Kidney capillary endothelial cell (primary cell): ENCODE measurements around the gene ABHD2.

Source experiments
- DNase-seq: peaks from one replicate; pipeline ENCODE4 v3.0.0-alpha.2; 2018; ENCODE audit warnings: low spot score

ABHD2 gene

DNA sequence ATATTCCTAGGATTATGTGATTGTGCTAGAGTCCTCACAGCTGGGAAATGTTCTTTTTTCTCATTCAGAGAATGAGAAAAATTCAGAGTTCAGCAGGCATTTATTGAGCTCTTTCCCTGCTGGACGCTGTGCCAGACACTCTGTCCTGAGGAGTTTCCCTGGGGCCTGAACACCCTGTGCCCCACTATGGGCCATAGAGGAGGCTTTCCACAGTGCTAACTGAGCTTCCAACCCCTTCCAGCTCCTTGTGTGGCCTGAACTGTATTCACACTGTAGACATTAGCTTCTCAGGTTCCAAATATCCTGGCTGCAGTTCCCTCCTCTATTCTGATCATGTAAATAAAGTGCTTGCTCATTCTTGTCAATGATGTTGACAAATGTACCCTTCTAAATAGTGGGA is 10.0 kb downstream of the ABHD2 start:
- no peak for DNase-seq

DNA sequence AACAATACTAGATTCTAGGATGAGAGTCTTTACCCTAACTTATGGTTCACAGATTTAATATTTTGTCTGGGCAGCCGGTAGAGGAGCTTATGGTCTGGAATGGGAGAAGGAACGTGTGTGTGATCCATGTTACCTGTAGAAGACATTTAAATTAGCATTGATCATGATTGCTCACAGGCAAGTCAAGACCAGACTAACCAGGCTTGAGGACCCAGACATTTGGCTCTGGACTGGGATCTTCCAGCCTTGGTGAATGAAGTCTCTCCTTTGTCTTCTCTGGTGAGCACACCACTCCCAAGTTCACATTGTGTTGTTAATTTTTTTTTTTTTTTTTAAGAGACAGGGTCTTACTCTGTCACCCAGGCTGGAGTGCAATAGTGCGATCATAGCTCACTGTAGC is 11.7 kb downstream of the ABHD2 start:
- no peak for DNase-seq

DNA sequence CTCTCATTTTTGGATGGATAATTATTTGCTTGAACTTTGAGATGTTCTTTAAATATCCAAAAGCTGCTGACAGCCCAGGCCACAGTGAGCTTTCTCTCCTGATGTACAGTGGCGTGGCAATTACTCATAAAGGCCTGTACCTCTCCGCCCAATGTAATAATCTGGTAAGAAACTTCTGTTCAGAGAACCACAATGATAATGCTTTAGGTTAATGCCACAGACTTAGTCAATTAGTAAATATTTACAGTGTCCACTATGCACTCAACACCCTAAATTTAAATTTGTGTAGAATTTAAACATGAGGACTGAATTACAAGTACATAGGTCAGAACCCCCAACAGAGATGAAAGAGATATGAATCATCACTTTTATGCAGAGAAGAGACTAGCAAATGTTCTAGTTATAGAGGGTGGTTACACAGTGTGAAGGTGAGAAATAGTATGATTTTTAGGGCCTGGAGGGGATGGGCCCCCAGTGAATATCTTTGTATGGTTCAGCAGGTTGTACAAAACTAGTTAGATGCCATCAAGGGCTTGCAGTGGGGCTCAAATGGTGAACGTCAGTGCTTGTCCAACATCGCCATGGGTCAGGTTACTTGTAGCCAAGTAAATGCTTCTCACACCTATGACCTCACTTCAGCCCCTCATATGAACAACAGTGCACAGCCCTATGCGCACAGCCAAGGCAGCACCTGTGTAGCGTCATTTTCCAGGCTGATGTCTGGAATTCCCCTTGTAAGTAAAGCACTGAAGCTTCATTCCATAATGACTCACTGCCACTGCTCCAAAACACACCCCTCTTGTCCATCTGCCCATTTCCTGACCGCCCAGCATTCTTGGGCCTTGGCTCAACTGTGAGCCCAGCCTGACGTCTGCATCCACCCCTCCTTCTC is 13.3 kb downstream of the ABHD2 start:
- DNase-seq, result peak; percentile 35

DNA sequence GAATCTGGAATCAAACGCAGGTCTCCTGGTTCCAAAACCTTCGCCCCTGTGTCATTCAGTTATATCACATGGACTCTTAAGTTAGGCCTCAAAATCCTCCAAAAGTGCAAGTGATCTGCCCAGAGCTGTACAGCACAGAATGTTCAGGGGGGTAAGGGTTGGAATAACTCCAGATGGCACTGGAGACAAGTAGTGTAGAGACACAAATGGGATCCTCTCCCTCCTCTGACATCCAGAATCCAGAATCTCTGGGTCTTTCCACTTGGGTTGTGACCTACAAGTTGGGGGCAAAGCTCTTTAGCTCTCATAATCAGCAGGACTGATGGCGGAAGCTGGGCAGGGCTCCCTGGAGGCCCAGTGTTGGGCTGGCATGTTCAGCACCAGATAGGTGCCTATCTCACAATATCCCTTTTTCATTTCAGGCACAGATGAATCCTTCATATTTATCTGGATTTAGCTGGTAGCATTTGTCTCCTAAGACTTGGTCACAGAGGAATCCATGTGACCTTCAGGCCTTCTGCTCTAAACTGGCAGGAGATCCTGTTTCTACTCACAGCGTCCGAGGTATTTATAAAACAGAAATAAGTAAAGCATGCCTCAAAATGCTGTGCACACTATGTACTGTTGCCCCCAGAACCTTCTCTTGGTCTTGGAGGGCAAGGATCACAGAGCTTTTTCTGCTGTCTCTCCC is 15.4 kb downstream of the ABHD2 start:
- DNase-seq, result no peak

DNA sequence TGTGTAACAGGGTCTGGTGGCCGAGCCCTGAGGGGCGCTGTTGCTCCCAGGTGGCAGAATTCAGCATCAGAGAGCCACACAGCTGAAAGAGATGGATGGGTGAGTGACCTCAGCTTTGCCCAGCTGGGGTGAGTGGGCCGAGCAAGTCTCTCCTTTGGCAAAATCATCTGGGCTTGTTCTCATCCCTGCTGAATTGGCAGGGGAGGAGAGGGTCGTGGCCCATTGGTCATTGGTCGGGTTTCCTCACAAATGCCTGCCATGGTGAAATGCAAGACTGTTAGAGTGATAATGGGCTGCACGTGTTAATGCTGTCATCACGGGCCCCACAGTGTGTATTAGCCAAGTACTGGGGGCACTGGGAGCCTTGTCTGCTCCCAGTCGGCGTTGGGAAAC is 15.9 kb downstream of the ABHD2 start:
- DNase-seq, result no peak

DNA sequence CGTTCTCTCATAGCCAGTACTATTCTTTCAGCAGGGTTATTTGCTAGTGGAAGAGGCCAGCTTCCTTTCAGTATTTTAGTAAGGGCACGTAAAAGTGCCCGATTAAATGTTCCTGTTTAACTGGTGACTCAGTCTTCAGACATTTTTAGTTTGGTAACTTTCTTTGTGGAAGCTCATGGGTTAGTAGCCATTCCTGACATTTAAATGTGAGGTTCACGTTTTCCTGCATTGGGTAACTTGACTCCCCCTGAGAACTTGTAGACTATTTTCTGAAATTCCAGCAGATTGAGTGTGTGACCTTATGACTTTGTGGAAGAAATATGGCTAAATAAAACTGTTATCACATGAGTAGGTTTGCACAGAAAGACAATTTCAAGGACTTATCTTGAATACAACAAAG is 16.9 kb downstream of the ABHD2 start:
- peak; percentile 31 for DNase-seq

DNA sequence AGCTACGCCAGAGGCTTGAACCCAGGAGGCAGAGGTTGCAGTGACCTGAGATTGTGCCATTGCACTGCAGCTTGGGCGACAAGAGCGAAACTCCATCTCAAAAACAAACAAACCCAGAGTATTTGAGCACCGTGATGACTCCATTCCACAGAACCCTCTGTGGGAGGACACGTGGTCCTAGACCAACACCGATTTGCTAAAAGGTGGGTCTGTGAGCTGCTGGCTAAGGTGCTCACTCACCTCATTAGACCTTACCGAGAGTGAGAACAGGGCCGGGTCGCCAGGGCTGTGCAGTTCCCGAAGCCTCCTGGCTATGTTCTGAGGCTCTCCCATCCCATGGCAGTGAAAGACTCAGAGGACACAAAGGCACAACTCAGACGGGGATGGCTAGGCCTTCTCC is 17.9 kb downstream of the ABHD2 start:
- DNase-seq, result no peak

DNA sequence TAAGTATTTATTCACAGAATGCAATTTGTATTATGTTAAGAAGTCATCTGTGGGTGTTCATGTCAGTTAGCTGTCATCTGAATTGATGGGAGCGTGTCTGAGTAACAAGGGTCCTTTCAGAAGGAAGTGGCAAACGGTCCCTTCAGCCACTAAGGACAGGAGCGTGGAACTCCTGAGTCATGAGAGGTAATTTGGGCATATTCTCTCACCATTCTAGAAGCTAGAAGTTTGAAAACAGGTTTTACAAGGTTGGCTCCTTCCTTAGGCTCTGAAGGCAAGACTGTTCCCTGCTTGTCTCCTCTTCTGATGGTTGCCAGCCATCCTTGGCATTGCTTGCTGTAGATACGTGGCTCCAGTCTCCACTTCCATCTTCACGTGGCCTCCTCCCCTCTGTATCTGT is 19.7 kb downstream of the ABHD2 start:
- no peak for DNase-seq

DNA sequence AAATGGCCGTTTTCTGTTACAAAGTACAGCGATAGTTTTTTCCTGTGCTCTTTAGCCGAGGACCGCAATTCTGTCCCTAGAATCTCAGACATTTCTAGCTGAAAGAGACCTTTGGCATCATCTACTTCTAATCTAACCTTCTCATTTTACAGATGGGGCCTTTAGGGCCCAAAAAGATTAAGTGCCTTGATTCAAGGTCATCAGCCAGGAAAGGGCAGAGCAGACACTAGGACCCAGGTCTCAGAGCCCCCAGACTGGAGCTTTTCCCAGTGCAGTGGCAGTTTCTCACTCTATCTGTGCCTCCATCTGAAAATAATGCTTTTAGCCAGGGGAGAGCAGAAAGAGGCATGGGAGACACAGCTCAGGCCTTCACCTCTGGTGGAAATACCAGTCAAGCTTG is 20.6 kb downstream of the ABHD2 start:
- DNase-seq, result no peak

DNA sequence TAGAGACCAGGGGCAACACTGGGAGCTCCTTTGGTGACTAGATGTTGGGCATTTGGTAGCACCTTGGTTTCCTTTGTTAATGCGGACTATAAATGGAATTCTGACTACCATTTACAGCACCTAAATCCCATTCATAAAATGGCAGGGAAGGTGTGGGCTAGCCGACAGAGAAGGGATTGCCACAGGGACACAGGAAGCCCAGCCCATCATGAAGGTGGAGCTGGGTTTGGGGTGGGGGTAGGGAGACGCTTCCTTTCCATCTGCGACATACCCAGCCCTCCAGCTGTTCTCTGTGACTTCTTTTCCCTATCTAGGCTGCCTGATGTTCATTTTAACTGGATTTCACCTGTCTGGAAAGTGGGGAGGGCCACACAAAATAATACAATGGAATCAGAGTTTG is 21.0 kb downstream of the ABHD2 start:
- DNase-seq, result no peak

DNA sequence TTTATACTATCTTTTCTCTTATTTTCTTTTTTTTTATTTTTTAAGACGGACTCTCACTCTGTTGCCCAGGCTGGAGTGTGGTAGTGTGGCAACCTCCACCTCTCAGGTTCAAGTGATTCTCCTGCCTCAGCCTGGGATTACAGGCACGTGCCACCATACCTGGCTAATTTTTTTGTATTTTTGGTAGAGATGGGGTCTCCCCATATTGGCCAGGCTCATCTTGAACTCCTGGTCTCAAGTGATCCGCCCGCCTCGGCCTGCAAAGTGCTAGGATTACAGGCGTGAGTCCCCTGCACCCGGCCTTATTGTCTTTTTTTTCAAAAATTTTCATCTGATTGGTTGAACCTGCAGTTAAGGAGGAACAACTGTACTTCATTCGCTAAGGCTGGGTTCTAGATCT is 21.8 kb downstream of the ABHD2 start:
- no peak for DNase-seq

DNA sequence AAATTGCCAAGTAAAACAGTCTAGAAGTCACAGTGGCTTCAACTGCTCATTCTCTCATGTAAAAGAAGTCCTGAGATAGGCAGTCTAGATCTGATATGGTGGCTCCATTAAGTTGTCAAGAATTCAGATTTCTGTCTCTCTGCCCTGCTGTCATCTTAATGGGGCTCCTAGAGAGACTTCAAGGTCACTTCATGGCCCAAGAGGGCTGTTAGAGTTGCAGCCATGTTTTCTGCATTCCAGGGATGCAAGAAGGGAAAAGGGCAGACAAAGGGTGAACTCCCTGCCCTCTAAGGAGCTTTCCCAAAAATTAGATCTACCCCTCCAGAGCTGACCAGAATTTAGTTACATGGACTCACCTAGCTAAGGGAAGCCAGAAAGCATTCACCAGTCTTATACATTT is 23.1 kb downstream of the ABHD2 start:
- no peak for DNase-seq

DNA sequence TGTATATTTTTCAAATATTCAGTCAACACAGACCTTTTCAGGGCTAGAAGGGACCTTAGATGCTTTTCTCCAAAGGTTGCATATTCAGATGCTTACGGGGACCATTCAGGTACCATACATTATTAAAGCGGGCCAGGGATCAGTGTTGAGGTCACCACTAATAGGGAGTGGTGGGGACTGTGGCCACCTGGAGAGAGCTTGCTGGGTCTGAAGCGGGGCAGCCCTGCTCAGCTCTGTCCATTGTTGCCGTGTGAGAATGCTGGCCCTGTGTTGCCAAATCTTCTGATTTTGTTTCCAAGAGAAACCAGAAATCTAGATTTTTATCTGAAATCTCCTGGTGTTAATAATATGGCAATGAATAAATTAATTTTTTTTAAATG is 23.7 kb downstream of the ABHD2 start:
- no peak for DNase-seq

DNA sequence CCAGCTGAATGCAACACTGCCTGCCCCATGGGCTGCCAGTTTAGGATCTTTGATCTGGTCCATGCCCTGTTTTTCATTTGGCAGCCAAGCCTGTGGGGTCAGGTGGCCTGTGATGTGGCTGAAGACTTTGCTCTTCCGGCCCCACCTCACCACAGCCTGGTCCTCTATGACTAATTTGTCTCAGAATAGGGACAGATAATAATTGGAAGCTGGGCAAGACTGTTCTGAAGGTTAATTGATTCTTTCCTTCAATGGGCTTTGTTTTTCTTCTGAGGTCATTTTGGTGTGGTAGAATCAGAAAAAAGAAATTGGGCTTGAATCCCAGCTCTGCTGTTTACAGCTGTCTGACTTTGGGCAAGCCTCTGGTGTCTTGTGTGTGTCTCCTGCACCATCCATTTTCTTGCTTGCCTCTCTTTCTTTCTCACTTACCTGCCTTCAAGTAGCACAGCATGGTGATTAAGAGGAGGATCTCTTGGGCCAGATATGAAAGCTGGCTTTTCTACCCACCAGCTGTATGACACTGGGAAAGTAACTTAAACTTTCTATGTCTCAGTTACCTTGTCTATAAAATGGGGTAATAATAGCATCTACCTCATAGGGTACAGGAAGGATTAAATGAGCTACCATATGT is 24.2 kb downstream of the ABHD2 start:
- no peak for DNase-seq

DNA sequence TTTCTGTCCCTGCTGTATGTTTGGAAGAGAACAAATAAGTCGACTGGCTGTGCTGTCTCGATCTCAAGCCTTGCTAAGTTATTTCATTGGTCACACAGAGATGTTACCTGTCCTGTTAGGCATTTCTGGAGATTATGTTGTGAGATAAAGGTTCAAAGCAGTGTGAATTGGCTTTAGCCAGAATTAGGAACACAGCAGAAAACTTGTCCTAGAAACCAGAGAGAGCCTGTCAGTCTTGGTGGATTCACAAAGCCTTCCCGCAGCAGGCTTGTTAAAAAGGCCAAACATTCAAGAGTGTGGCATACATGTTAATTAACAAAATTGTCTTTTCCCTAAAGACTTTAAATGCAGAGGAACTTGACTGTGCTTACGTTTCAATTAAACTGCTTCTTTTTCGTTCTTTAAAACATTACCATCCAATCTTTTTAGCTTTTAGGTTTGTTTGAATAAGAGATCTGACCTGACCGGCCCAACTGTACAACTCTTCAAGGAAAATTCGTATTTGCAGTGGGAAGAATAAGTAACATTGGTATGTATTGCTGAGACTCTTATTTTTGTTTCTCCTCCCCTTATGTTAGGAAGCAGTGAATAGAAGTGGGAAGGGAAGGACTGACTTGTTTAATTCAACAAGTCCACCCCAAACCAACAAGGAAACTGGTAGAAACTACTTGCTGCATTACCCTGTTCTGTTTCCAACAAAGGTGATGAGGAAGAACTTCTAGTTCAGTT is 25.2 kb downstream of the ABHD2 start:
- no peak for DNase-seq

DNA sequence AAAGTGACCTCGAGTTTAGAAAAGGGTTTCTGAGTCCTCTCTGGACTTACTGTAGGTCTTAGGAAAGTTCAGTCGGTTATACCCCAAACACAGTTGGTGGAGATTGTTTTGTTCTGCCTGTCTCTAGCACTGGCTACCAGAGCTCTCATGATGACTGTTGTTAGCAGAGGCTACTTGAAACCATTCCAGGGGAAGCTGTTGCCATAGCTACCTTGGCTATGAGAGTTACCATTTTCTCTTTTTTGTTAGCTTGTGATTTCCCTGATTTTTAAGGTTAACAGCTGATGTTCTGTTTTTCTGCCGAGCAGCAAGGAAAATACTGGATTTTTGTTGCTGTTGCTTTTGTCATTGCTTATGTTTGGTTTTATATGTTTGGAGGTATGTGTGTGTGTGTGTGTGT is 26.7 kb downstream of the ABHD2 start:
- no peak for DNase-seq

DNA sequence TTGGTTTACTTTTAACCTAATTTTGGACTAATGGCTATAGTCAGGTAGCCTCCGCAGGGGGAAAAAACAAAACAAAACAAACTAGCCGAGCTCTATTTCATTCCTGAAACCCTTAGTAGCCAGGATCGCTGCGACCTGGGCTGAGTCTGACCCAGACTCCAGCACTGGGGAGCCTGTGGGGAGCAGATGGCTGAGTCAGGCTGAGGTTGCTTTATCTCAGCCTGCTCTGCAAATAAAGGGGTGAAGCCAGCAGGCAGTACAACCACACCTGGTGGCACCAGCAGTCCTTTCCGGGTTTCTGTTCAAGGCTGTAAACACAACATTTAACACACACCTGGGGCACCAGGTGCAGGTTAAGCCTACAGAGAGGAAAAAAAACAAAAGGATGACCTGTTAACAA is 27.3 kb downstream of the ABHD2 start:
- no peak for DNase-seq

DNA sequence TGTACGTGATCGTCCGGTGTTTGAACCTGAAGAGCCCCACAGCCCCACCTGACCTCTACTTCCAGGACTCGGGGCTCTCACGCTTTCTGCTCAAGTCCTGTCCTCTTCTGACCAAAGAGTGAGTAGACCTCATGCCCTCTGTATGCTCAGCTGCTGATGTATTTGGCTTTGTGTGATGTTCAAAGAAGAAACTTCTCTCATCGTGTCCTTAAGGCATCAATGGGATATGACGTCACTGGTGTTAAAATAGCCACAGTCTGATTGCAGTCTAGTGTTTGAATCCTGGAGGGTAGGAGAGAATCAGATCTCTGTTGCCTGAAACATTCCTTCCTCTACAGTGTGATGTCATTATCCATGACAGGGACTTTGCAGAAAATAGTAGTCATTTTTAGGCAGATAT is 28.1 kb downstream of the ABHD2 start:
- DNase-seq, result no peak

DNA sequence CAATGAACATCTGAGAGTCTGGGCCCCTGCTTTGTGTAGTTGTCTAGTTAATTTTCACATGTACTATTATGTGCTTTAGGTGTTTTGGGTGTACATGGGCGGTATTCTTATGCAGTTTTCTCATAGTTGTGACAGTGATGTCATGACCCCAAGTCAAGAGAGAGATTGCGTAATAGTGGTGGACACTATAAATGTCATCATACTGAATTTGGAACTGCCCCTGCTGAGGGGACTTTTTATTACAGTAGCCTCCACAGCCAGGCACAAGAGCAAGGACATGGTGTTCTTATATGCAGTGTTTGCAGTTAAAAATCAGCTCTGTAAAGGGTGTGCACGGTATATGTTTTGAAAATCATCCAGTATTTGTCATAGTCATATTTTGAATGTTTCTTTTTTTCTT is 29.5 kb downstream of the ABHD2 start:
- DNase-seq, result no peak

DNA sequence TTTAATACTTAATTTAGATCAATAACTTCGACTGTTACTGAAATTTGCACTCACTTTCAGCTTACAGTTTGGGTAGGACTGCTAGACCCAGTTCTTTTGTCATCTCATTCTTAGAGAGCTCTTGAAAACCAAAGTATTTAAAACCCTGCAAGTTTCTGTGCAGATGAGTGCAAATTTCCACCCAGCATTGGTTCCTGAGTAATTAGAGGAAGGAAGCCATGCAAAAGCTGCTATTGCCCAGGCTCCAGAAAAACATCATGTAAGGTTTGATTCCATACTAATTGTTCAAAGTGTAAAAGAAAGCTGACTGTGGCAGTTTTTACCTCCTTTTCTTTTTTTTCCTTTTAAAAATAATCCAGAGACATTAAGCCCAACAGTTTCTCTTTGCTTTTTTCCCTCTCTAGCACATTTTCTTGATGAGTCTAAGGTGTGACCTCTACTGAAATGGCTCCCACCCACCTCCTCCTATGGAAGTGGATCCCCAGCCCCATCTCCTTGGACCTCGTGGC is 30.3 kb downstream of the ABHD2 start:
- DNase-seq, result no peak

DNA sequence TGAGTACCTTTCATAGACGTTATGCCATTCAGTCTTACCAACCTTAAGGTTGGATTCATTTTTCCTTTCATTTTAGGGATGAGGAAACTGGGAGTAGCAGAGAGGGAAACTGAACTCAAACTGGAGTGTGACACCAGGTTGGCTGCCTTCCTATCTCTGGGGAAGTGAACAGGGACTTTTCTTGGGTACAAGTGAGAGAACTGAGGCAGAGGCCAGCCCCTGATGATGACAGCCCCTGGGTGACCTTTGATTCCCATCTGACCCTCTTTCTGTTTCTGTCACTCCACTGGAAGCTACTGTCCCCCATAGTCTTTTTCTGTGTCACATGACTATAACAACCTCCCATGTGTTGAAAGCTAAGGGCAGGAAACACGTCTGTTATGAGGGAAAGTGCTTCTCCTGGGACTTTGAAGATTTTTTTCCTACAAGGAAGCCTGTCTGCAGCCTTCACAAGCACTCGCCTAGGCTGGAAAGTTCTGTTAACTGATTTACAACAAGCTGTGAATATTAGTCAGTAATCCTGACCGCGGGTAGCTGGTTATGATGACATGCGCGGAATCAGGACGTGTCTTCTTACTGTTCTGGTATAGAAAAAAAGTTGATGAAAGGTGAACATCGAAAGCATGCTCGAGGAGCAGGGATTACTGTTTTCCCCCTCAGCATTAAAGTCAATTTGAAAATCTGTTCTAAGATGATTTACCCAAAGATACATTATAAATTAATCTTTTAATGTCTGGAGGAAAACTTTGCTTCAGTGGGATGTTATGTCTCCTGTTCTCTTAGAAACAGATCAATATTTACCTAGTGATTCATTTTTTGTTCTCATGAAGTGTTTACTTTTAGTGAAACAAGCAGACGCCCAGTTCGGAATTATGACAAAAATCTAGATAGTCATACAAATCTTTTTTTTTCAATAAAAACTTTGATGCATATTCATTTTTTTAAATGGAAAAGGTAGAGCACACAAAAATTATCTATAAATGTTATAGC is 31.5 kb downstream of the ABHD2 start:
- no peak for DNase-seq
